Activated CD4-positive, alpha-beta T cell treated with anti-CD3 and anti-CD28 coated beads, Interleukin-2, amount 50 U/mL, for 1 hour (primary cell): Measurements from ENCODE around the gene COQ5.
"Not testable (repeated sequence)": the region's sequence is repeated elsewhere in the genome, so short reads cannot be mapped to it uniquely, and the experiment has no call there.

Experiments used
- DNase-seq: peaks from one replicate; pipeline ENCODE4 v3.0.0-alpha.2; 2020

The COQ5 gene

DNA sequence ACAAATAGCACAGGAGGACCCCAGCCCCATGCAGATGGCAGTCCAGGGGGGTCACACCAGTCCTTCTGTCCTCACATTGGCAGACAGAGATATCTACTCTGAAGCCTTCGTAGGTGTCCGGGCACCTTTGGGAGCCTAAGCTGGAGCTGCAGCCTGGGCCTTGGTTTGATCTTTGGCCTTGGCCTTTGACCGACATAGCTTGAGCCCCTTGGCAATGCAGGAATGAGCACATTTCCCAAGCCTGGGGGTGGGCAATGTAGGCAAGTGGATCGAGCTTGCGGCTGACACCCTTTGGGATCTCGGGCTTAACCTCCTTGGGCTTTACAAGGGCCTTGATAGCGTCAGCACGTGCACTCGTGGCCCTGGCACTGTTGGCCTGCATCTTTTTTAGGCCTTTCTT lies 6.4 kb downstream of the COQ5 start:
- DNase-seq: no peak

GRCh38 chr12:120519324-120519723 lies 9.6 kb downstream of the COQ5 start:
- DNase-seq: not testable (repeated sequence)

- no peak for DNase-seq
Observed at GRCh38 chr12:120515496-120515895, 13.5 kb downstream of the COQ5 start.

DNA sequence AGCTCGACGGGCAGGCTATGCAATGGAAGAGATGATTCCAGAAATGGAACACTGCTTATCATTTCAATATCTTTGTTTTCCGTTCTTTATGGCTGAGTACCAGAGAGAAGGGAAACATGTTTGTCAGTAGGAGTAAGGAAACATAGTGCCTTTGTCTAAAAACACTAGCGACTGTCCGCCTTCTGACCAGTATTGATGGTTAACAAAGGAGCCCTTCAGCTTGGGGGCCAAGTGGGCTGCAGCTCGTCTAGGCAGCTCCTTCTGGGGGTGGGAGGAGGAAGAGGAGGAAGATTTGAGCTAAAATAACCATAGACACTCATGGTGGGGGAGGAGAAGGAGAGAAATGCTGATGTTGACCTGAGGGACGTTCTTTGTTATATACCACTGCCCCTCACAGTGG lies 15.0 kb downstream of the COQ5 start:
- DNase-seq: no peak

DNA sequence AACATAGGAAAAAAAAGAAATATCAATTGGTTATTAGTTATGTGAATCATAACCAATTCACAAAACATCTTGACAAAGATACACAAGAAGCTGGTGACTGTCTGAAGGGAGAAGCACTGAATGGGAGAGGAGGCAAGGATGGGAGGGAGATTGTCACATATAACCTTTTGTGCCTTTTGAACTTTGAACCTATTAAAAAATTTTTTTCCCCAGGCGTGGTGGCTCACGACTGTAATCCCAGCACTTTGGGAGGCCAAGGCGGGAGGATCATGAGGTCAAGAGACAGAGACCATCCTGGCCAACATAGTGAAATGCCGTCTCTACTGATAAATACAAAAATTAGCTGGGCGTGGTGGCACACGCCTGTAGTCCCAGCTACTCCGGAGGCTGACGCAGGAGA lies 20.4 kb downstream of the COQ5 start:
- DNase-seq: no peak

DNA sequence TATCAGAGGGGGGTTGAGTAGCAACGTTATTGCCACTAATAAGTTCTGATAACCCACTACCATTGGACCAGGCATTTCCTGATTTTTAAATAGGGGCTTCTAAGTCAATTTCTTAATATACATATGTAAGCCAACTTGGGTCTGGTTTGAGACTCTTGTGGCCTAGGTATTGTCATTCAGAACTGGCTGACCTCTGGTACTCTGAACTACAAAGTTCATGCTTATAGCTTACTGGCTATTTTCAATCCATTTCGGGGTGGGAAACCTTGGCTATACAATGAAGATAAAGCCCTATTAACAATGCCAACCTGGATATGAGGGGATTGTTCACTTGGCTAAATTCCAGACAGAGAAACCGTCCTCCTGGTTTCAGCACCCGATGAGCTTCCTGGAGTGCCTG lies 24.4 kb downstream of the COQ5 start:
- no peak for DNase-seq

- no peak for DNase-seq
Observed at GRCh38 chr12:120500581-120500980, 28.4 kb downstream of the COQ5 start.

DNA sequence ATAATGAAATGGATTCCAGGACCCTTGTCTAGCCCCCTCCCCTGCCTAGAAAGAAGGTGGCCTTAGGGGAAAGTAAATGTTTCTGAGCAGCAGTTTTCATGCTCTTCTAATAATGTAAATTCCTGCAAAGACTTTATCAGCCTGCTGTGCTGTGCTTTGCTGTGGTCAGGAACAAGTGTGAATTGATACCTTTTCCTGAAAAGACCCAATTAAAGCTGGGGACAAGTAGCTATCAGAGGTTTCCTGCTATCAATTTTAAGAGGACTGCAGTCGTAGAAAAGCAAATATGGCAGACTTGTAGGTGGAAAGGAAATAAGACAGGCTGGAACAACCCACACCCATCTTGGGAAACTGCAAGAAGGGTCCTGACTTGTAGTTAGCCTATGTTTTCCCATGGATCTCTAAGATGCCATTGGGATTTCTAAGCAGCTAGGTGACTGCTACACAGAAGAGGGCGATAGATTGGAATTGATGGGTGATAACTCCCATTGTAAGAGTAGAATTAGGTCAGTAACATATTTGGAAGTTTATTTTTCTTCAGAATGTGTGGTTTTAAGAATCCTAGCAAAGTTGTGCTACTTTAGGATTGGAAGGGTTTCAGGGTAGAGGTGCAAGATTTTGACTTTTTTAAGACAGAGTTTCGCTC lies 30.0 kb downstream of the COQ5 start:
- DNase-seq: no peak

DNA sequence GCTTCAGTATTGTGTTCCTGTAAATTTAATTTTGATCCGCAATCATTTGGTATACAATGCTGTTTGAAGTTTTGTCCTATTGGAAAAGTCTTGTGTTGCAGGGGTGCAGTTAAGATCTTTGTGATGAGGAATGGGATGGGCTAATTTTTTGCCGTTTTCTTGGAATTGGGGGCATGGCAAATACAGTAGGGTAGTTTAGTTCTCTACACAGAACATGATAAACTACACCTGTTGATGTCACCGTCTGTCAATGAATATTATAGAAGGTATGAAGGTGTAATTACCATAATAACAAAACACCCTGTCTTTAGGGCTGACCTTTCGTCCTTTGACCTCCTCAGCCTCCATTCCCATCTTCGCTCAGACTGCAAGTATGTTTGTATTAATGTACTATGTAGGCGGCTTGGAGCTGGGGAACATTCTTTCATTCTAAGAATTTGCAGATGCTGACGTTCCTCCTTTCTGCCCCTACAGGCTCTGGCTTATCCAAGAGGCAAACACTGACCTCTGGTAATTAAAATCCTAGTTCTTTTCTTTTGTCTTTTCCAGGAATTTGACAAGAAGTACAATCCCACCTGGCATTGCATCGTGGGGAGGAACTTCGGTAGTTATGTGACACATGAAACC lies 31.3 kb downstream of the COQ5 start:
- DNase-seq: no peak

GRCh38 chr12:120496413-120497340 lies 32.3 kb downstream of the COQ5 start:
- DNase-seq: peak; percentile 38

- peak; percentile 98 for DNase-seq
Observed at GRCh38 chr12:120495731-120496412, 33.1 kb downstream of the COQ5 start, which contains the start of gene DYNLL1. DYNLL1 (plus strand) TSS chr12:120496113; CDS start chr12:120496422, 309 bp downstream.

DNA sequence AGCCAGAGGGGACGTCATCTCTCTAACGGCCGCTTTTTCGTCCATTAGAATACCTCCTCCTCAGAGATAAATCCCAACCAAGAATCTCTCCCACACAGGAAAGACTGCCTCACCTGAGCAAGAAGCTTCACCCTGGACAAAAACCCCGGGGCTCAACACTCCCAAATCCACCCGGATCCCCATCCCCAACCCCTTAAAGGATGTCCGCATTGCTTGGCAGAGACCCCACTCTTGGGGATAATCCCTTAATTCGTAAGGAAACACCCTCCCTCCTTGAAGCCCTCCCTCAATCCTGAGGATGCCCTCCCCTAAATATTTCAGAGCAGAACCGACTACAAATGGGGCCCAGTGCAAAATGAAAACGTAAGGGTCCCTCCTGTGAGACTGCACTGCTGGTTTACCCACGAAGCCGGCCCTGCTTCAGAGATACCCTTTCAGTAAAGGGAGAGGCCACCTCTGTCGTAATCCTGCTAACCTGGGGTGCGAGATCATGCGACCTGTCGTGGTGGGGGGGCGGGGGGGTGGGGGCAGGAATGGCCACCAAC lies 33.7 kb downstream of the COQ5 start:
- DNase-seq: no peak

DNA sequence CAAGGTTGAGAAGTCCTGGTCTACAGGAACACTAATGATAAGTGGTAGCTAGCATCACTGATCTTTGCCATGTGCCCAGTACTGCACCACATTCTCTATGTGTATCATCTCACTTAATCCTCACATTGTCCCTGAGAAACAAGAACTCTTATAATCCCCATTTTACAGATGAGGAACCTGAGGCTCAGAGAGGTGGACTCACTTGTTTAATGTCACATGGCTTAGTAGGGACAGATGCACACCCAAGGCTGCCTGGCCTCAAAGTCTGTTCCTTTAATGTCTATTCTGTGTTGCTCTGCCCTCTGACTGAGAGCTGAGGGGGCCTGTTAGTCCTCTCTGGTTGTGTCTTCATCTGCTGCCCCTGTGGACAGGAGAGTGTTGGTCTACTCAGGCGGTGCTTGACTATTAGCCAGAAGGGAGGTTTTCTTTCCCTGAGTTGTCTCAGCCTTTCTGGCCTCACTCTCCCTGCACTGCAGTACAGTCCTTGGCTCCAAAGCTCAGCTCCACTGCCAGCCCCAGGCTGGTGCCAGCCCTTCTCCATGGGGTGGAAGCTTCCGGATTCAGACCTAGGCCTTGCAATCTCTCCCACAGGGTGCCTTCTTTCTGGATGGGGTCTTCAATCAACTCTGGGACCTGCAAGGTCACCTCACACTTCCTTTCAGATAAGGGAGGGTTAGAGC lies 38.0 kb downstream of the COQ5 start:
- no peak for DNase-seq

DNA sequence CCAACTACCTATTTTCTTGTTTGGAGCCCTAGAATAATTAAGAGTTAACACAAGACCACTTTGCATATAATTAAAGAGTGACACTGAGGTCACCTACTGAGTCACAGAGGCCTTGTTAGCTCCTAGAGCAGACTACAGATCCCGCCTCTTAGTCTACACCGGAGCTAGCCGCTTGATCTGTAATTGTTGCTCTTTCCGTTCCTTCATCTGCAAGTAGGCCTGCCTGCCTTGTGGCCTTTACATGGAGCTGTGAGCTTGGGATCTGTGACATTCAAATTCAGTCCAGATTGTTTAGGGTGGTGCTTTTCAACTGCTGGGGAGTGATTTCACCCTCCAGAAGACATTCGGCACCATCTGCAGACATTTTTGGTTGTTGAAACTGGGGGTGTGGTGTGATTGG lies 38.6 kb downstream of the COQ5 start:
- no peak for DNase-seq

DNA sequence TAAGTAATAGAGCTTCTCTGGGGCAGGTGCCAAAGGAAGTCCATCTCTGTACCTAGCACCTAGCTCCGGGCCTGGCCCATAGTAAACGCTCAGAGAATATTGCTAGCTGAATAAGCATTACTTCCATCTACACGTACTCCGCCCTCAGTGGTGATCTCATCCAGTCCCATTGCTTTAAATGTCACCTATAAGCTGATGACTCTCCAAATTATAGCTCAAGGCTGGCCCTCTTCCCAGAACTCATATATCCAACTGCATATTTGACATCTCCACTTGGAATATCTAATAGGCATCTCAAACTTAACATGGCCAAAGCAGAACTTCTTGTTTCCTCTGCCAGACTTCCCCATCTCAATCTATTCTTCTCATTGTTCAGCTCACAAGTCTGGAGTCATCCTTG lies 39.9 kb downstream of the COQ5 start:
- no peak for DNase-seq

GRCh38 chr12:120488057-120488640 lies 40.8 kb downstream of the COQ5 start:
- DNase-seq: no peak

DNA sequence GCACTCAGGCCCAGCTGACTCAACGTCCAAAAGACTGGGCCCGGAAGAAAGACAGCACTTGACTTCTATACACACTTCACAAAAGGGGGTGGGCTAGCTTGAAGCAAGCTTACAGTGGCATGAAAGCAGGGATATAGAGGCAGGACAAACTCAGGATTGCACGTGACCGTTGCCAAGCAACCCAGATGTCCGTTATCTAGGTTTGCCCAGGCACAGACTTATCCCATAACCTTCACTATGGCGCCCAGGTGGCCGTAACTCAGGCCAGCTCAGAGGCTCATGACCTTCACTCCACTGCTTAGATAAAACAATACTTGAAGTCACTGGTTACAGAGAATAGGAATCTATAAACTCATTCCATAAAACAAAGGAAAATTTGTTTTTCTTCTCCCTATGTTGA lies 41.4 kb downstream of the COQ5 start:
- not testable (repeated sequence) for DNase-seq

DNA sequence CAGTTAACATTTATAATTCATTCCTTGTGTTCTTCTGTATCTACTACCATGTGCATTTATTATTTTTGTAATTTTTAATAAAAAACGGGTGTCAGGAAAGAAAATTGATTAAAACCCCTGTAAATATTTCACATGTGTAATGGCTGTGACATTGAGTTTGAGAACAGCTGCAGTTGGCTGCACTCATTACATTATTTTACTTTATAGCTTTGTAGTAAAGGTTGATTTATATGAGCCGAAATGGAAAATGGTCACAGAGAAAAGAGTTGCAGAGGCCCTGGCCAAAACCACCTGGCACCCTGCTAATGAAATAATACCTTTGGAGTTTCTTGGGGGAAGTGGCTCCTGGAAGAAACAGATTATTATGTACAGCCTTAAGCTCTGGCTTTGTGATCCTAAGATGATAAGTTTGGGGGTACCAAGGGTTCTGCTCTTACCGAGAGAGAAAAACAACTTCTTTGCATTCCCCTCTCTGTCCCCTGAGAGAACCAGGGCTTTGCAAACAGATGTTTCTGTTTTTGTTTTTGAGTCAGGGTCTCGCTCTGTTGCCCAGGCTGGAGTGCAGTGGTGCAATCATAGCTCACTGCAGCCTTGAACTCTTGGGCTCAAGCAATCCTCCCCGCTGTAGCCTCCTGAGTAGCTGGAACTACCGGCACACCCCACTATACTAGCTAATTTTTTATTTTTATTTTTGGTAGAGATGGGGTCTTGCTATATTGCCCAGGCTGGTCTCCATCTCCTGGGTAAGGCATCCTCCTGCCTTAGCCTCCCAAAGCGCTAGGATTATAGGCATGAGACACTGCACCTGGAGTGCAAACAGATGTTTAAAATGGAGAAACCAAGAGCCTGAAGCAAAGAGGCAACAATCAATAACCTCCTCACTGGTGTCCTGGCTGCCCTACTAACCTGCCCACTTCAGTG lies 42.7 kb downstream of the COQ5 start:
- no peak for DNase-seq

DNA sequence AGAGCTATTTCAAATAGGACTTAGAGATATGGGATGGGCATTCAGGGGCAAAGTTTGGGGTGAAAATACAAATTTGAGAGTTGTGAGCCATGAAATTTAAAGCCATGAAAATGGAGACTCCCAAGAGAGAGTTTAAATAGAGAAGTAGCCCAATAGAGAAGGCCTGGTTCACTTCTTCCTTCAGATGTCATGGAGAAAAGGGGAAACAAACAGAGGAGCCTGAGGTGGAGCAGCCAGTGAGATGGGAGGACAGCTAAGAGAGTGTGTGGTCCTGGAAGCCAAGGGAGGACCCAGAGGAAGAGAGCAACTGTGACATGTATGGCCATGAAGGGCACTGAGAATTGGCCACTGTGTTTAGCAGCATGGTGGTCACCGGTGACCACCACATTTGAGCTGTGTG lies 45.3 kb downstream of the COQ5 start:
- DNase-seq: no peak

DNA sequence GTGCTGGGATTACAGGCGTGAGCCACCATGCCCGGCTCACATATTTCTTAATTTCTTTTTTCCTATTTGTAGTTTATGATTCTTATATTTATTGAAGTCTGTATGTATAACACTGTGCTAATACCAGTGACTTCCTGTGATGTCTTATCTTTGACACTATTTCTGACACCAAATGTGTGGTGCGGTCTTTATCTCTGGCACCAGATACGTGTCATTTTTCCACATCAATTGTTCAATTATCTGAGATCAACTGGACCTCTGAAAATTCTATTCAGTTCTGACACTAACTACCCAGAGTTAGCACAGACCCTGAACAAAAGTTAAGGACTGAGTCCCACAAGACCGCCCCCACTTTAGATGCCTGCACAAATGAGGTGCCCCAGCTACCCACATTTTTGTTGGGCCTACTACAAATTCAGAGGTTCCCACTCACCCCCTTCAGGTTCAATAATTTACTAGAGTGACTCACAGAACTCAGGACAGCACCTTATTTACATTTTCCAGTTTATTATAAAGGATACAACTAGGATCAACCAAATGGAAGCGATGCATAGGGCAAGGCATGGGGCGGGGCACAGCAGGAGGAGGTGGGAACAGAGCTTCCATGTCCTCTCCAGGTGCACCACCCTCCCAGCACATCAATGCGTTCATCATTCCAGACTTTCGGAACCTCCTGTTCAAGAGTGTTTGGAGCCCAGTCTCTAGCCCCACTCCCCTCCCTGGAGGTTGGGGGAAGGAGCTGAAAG lies 47.8 kb downstream of the COQ5 start:
- no peak for DNase-seq
